Measurements from ENCODE around the gene FOXN4.
A peak's percentile ranks its signal among the peaks of the same experiment; 100 is the strongest.

FOXN4 gene

DNA sequence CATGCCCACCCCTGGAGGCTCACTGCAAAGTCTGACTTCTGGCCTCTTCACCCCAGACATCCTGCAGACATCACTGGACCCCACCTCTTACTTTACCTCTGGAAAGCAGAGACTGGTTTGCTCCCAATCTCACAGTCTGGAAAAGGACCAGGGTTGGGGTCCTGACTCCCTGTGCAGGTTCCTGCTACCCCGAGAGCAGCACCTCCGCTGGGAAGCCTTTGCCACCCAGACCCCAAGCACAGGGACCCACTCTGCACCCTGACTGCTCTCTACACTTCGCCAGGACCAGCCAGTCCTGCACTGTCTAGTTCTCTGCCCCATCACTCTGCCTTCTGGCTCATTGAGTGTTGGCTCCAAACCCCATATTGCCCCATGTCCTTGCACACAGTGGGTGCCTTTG, 16.0 kb downstream of the FOXN4 start:
- Histone ChIP-seq H4K8ac (ENCODE audit: low read depth, low read length) (no peak overlapping the region), H3K36me3 (ENCODE audit: control insufficient read depth in 1 of 2, insufficient read depth in 2 of 2, low read length in 2 of 2) (no peaks in the 10 kb centered on the region), H4K12ac (ENCODE audit: low read depth, low read length) (no peak overlapping the region), H3K14ac (ENCODE audit: low read length) (no peak overlapping the region), H2AFZ (ENCODE audit: insufficient read depth, low read length, poor library complexity) (no peak overlapping the region), H2AK5ac (ENCODE audit: low read length) (no peak overlapping the region), H3K4me2 (ENCODE audit: low read length) (no peak overlapping the region), H3K27ac (ENCODE audit: low read depth, low read length) (no peak overlapping the region), H3K27me3 (ENCODE audit: insufficient read depth, low read length) (no peaks in the 10 kb centered on the region), H3K18ac (ENCODE audit: low read length) (no peak overlapping the region), H2BK5ac (ENCODE audit: low read depth, low read length, poor library complexity) (no peak overlapping the region), H3K4me1 (ENCODE audit: control insufficient read depth in 1 of 2, insufficient read depth in 2 of 2, low read length in 2 of 2) (no peaks in the 10 kb centered on the region), H3K9ac (ENCODE audit: low read length) (no peak overlapping the region), H3K79me2 (ENCODE audit: control insufficient read depth, insufficient read depth, low read length, poor library complexity) (no peaks in the 10 kb centered on the region), H2BK12ac (ENCODE audit: low read length) (no peak overlapping the region), H3K9me3 (ENCODE audit: insufficient read depth, low read depth, low read length) (peaks cover 3% of the 10 kb centered on the region), H3K4ac (ENCODE audit: low read depth, low read length) (no peak overlapping the region), H3K79me1 (ENCODE audit: low read length) (no peaks in the 10 kb centered on the region), H3K23ac (ENCODE audit: low read length) (no peak overlapping the region), H3K4me3 (ENCODE audit: low read depth, low read length) (no peak overlapping the region), H2BK120ac (ENCODE audit: insufficient read depth, low read length, poor library complexity) (no peak overlapping the region), H4K91ac (ENCODE audit: low read depth, low read length) (no peak overlapping the region)
- WGBS (ENCODE audit: extremely low coverage, insufficient coverage, insufficient read length) = no CpG with 5 or more reads among the region's 3 CpGs
- DNase-seq = no peak

DNA sequence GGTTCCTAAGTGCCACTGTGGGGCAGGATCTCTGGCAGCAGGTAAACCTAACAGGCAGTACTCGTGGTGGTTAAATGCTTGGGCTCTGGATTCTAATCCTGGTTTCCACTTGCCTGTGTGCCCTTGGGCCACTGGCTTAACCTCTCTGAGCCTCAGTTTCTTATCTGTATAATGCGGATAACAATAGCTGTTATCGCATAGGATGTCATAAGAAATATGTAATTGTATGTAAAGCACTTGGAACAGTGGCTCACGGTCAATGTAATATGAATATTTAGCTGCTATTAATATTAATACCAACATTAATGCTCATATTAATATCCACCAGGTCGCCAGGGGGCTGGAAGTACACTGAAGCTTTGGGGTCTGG, 16.8 kb downstream of the FOXN4 start:
- no peak for DNase-seq
- Histone ChIP-seq H3K14ac (ENCODE audit: low read length) (no peak overlapping the region), H2BK120ac (ENCODE audit: insufficient read depth, low read length, poor library complexity) (no peak overlapping the region), H3K4ac (ENCODE audit: low read depth, low read length) (no peak overlapping the region), H4K12ac (ENCODE audit: low read depth, low read length) (no peak overlapping the region), H3K4me1 (ENCODE audit: control insufficient read depth in 1 of 2, insufficient read depth in 2 of 2, low read length in 2 of 2) (no peaks in the 10 kb centered on the region), H3K23ac (ENCODE audit: low read length) (no peak overlapping the region), H2AK5ac (ENCODE audit: low read length) (no peak overlapping the region), H3K79me1 (ENCODE audit: low read length) (no peaks in the 10 kb centered on the region), H3K9me3 (ENCODE audit: insufficient read depth, low read depth, low read length) (peaks cover 3% of the 10 kb centered on the region), H3K36me3 (ENCODE audit: control insufficient read depth in 1 of 2, insufficient read depth in 2 of 2, low read length in 2 of 2) (no peaks in the 10 kb centered on the region), H2BK5ac (ENCODE audit: low read depth, low read length, poor library complexity) (no peak overlapping the region), H2AFZ (ENCODE audit: insufficient read depth, low read length, poor library complexity) (no peak overlapping the region), H3K9ac (ENCODE audit: low read length) (no peak overlapping the region), H3K4me2 (ENCODE audit: low read length) (no peak overlapping the region), H2BK12ac (ENCODE audit: low read length) (no peak overlapping the region), H3K79me2 (ENCODE audit: control insufficient read depth, insufficient read depth, low read length, poor library complexity) (no peaks in the 10 kb centered on the region), H4K8ac (ENCODE audit: low read depth, low read length) (no peak overlapping the region), H4K91ac (ENCODE audit: low read depth, low read length) (no peak overlapping the region), H3K4me3 (ENCODE audit: low read depth, low read length) (no peak overlapping the region), H3K27ac (ENCODE audit: low read depth, low read length) (no peak overlapping the region), H3K27me3 (ENCODE audit: insufficient read depth, low read length) (no peaks in the 10 kb centered on the region), H3K18ac (ENCODE audit: low read length) (no peak overlapping the region)
- WGBS (ENCODE audit: extremely low coverage, insufficient coverage, insufficient read length) = no CpG with 5 or more reads among the region's 5 CpGs

DNA sequence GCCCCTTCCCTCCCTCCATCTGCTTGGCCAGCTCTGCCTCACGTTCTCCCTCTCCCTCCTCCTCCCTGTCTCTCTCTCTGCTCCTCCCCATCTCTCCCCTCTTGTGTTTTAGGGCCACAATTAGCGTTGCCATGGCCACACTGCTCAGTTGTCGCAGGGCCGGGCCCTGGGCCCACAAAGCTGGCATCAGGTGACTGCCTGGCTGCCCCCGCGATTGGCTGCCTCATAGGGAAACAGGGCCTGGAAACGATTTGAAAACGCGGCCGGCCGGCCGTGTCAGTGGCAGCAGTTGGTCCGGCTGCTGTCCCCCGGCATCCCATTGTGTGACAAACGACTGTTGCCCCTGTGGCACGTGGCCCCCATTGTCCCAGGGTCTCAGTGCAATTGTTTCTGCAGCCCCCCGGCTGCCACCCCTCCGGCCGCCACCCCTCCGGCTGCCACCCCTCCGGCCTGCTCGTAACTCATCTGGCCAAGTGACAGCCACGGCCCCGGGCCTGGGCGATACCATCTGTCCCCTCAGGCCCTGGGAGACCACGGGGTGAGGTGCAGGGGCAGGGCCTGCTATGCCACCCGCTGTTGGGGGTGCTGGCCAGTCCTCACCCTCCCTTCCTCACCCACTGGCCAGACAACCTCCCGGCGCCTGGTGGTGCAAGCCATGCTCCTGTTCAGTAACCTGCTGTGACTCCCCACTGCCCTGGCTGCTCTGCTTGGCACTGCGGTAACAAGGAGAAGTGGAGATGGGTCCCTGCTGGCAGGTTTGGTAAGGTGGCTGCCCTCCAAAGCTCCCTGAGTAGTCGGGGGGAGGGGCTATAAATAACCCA, 17.4 kb downstream of the FOXN4 start:
- H3K4me1 ChIP-seq (ENCODE audit: control insufficient read depth in 1 of 2, insufficient read depth in 2 of 2, low read length in 2 of 2) = no peaks in the 10 kb centered on the region
- H3K79me1 ChIP-seq (ENCODE audit: low read length) = no peaks in the 10 kb centered on the region
- no peak for DNase-seq
- no peak overlapping the region for H3K14ac ChIP-seq (ENCODE audit: low read length)
- no peak overlapping the region for H3K23ac ChIP-seq (ENCODE audit: low read length)
- H3K9ac ChIP-seq (ENCODE audit: low read length) = no peak overlapping the region
- H3K27me3 ChIP-seq (ENCODE audit: insufficient read depth, low read length) = no peaks in the 10 kb centered on the region
- H4K91ac ChIP-seq (ENCODE audit: low read depth, low read length) = no peak overlapping the region
- no peaks in the 10 kb centered on the region for H3K36me3 ChIP-seq (ENCODE audit: control insufficient read depth in 1 of 2, insufficient read depth in 2 of 2, low read length in 2 of 2)
- no peak overlapping the region for H2BK12ac ChIP-seq (ENCODE audit: low read length)
- no peak overlapping the region for H2BK120ac ChIP-seq (ENCODE audit: insufficient read depth, low read length, poor library complexity)
- peak overlapping the region; percentile 25 for H3K4me2 ChIP-seq (ENCODE audit: low read length)
- H2AFZ ChIP-seq (ENCODE audit: insufficient read depth, low read length, poor library complexity) = no peak overlapping the region
- H3K18ac ChIP-seq (ENCODE audit: low read length) = no peak overlapping the region
- H2BK5ac ChIP-seq (ENCODE audit: low read depth, low read length, poor library complexity) = no peak overlapping the region
- H4K12ac ChIP-seq (ENCODE audit: low read depth, low read length) = no peak overlapping the region
- no peaks in the 10 kb centered on the region for H3K79me2 ChIP-seq (ENCODE audit: control insufficient read depth, insufficient read depth, low read length, poor library complexity)
- peaks cover 1% of the 10 kb centered on the region for H3K9me3 ChIP-seq (ENCODE audit: insufficient read depth, low read depth, low read length)
- H3K4me3 ChIP-seq (ENCODE audit: low read depth, low read length) = no peak overlapping the region
- no peak overlapping the region for H4K8ac ChIP-seq (ENCODE audit: low read depth, low read length)
- no CpG with 5 or more reads among the region's 31 CpGs for WGBS (ENCODE audit: extremely low coverage, insufficient coverage, insufficient read length)
- H2AK5ac ChIP-seq (ENCODE audit: low read length) = no peak overlapping the region
- no peak overlapping the region for H3K4ac ChIP-seq (ENCODE audit: low read depth, low read length)
- no peak overlapping the region for H3K27ac ChIP-seq (ENCODE audit: low read depth, low read length)

DNA sequence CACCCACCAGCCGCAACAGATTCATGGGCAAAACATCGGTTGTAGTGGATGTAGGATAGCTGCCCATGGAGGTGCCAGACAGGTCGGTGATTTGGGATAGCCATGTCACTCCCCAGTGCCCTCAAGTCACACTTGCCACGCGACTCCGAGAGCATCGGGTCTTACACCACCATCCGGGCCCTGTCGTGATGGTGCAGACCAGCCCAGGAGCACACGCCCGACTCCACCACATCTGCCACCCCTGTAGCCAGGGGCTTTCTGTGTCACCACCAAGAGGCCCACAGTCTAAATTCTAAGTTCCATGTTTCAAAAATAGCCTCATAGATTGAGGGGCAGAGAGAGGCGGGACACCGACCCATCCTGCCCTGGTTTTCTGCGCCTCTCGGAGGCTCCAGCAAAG, 18.0 kb downstream of the FOXN4 start:
- no peak overlapping the region for H2BK120ac ChIP-seq (ENCODE audit: insufficient read depth, low read length, poor library complexity)
- H3K79me1 ChIP-seq (ENCODE audit: low read length) = no peaks in the 10 kb centered on the region
- no peaks in the 10 kb centered on the region for H3K27me3 ChIP-seq (ENCODE audit: insufficient read depth, low read length)
- no peak for DNase-seq
- no peaks in the 10 kb centered on the region for H3K36me3 ChIP-seq (ENCODE audit: control insufficient read depth in 1 of 2, insufficient read depth in 2 of 2, low read length in 2 of 2)
- H2BK12ac ChIP-seq (ENCODE audit: low read length) = no peak overlapping the region
- no peak overlapping the region for H3K4me3 ChIP-seq (ENCODE audit: low read depth, low read length)
- H3K4me2 ChIP-seq (ENCODE audit: low read length) = no peak overlapping the region
- H3K79me2 ChIP-seq (ENCODE audit: control insufficient read depth, insufficient read depth, low read length, poor library complexity) = no peaks in the 10 kb centered on the region
- no peaks in the 10 kb centered on the region for H3K9me3 ChIP-seq (ENCODE audit: insufficient read depth, low read depth, low read length)
- H2AK5ac ChIP-seq (ENCODE audit: low read length) = no peak overlapping the region
- H4K8ac ChIP-seq (ENCODE audit: low read depth, low read length) = no peak overlapping the region
- H3K18ac ChIP-seq (ENCODE audit: low read length) = no peak overlapping the region
- H3K14ac ChIP-seq (ENCODE audit: low read length) = no peak overlapping the region
- no peaks in the 10 kb centered on the region for H3K4me1 ChIP-seq (ENCODE audit: control insufficient read depth in 1 of 2, insufficient read depth in 2 of 2, low read length in 2 of 2)
- no peak overlapping the region for H3K27ac ChIP-seq (ENCODE audit: low read depth, low read length)
- H2AFZ ChIP-seq (ENCODE audit: insufficient read depth, low read length, poor library complexity) = no peak overlapping the region
- H4K12ac ChIP-seq (ENCODE audit: low read depth, low read length) = no peak overlapping the region
- H2BK5ac ChIP-seq (ENCODE audit: low read depth, low read length, poor library complexity) = no peak overlapping the region
- H4K91ac ChIP-seq (ENCODE audit: low read depth, low read length) = no peak overlapping the region
- H3K9ac ChIP-seq (ENCODE audit: low read length) = no peak overlapping the region
- no peak overlapping the region for H3K4ac ChIP-seq (ENCODE audit: low read depth, low read length)
- no peak overlapping the region for H3K23ac ChIP-seq (ENCODE audit: low read length)
- no CpG with 5 or more reads among the region's 15 CpGs for WGBS (ENCODE audit: extremely low coverage, insufficient coverage, insufficient read length)
